Uterus (tissue), 4 donors: ENCODE measurements around the gene ACKR4. TPM values are rescaled to one million over a fixed set of nuclear protein-coding genes. Genes with fewer than 3 reads are reported as not detected.

Experiments
- DNase-seq, 2 donors: peaks; one replicate each; pipeline ENCODE4 v3.0.0-alpha.2; 2019 to 2020
- H3K27ac ChIP-seq, 2 donors: fragments of 200-600 bp; sonication (generic); 1 replicate in 1 of 2; 2 replicates in 1 of 2; pipeline ENCODE4 v1.5.1; 2016 to 2018
- H3K27me3 ChIP-seq, 2 donors: fragments of 200-600 bp; sonication (generic); one replicate each; pipeline ENCODE4 v1.5.1; 2018 to 2019; ENCODE audit warnings: control low read depth in 1 of 2
- H3K36me3 ChIP-seq, 2 donors: fragments of 200-600 bp; sonication (generic); one replicate each; pipeline ENCODE4 v1.5.1; 2019; ENCODE audit warnings: control low read depth in 1 of 2
- H3K4me1 ChIP-seq, 2 donors: fragments of 200-600 bp; sonication (generic); one replicate each; pipeline ENCODE4 v1.5.1; 2018 to 2019; ENCODE audit warnings: control low read depth in 1 of 2
- H3K4me3 ChIP-seq, 2 donors: fragments of 200-600 bp; sonication (generic); 1 replicate in 1 of 2; 2 replicates in 1 of 2; pipeline ENCODE4 v1.5.1; 2018 to 2019; ENCODE audit warnings: mild to moderate bottlenecking in 1 of 2
- H3K9me3 ChIP-seq, 2 donors: fragments of 200-600 bp; sonication (generic); one replicate each; pipeline ENCODE4 v1.5.1; 2019; ENCODE audit warnings: control low read depth in 1 of 2
- CTCF ChIP-seq, 4 experiments: fragments of 200-600 bp in 2 of 4; fragments of 450-650 bp in 2 of 4; sonication (generic) in 2 of 4; IDR thresholded peaks; one replicate each; pipeline ENCODE4 v1.5.1; 2016 to 2019; ENCODE audit warnings: antibody characterized with exemption in 4 of 4, mild to moderate bottlenecking in 2 of 4, moderate library complexity in 1 of 4
- POLR2A ChIP-seq, 2 donors: fragments of 450-650 bp; IDR thresholded peaks; one replicate each; pipeline ENCODE4 v1.6.1; 2016; ENCODE audit warnings: antibody characterized with exemption in 2 of 2, mild to moderate bottlenecking in 1 of 2, moderate library complexity in 1 of 2
- intact Hi-C: fragments of 100-400 bp; cut with DNase I; formaldehyde crosslinking; loops from one replicate; pipeline ENCODE4 v1.15.1; 2023; ENCODE audit warnings: low total_unique reads
- total RNA-seq, 4 donors: library from RNA; depleted of rRNA in 3 of 4; stranded (reverse); fragments of >200 nt in 3 of 4; gene quantifications; one replicate each; pipeline versions ENCODE4 v1.1.0 to v1.2.4, GENCODE V29; 2014 to 2023
- donor health status: DM: yes; HTN: yes; CAD: no.

Gene ACKR4
- total RNA-seq, 4 donors from 2014 or later = 2.0 to 4.7 (median 4.4) TPM

DNA sequence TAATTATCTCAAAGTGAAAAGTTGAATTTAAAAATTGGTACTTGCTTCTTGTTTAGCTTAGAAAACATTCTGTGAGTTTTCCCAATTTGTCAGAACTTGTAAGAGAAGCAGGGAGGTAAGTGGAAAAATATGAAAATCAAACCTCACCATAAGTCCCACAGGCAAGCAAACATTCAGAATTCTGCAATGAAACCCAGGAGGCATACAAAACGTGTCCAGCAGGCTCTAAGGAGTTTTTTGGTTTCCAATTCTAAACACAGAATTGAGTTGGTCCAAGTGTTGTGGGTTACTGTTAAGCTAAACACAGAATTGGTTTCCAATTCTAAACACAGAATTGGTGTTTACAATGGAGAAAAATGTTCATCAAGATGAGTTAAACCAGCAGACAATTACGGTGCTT, 27.1 kb upstream of the ACKR4 start:
- Histone ChIP-seq H3K27ac (peak overlapping the region; percentile 64 to 80), H3K27me3 (no peaks in the 10 kb centered on the region), H3K9me3 (no peaks in the 10 kb centered on the region), H3K4me3 (no peak overlapping the region), H3K36me3 (no peaks in the 10 kb centered on the region), H3K4me1 (no peaks in the 10 kb centered on the region)
- TF ChIP-seq POLR2A (IDR thresholded peaks at IDR 0.05) (no peak), CTCF (IDR thresholded peaks at IDR 0.05) (no peak)
- DNase-seq = no peak
- intact Hi-C loops = no loop called here

- no peaks in the 10 kb centered on the region for H3K27me3 ChIP-seq
- H3K9me3 ChIP-seq = no peaks in the 10 kb centered on the region
- intact Hi-C loops = no loop called here
- no peak overlapping the region for H3K4me3 ChIP-seq
- H3K36me3 ChIP-seq = no peaks in the 10 kb centered on the region
- H3K4me1 ChIP-seq = no peaks in the 10 kb centered on the region
- TF ChIP-seq POLR2A (IDR thresholded peaks at IDR 0.05) = no peak
- TF ChIP-seq CTCF (IDR thresholded peaks at IDR 0.05) = no peak
- peak overlapping the region; percentile 70 to 80 for H3K27ac ChIP-seq
- DNase-seq = no peak
Observed at GRCh38 chr3:132573797-132574211, 23.3 kb upstream of the ACKR4 start.

DNA sequence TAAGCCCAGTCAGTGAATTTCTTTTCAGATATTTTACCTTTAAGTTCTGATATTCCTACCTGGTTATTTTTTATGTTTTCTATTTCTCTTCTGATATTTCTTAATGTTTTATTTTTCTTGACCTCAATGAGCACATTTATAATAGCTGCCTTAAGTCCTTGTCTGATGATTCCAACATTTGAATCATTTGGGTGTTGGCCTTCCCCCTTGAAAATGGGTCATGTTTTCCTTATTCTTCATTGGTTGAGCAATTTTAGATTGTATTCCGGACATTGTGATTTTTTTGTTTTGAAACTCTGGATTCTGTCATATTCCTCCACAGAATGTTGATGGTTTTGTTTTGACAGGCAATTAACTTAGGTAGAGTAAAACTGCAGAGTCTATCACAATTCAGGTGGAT, 9.7 kb upstream of the ACKR4 start:
- no peak for TF ChIP-seq POLR2A (IDR thresholded peaks at IDR 0.05)
- TF ChIP-seq CTCF (IDR thresholded peaks at IDR 0.05) = no peak
- intact Hi-C loops = no loop called here
- Histone ChIP-seq H3K27me3 (no peaks in the 10 kb centered on the region), H3K9me3 (no peaks in the 10 kb centered on the region), H3K4me1 (no peaks in the 10 kb centered on the region), H3K27ac (no peak overlapping the region), H3K36me3 (no peaks in the 10 kb centered on the region), H3K4me3 (no peak overlapping the region)
- DNase-seq = no peak

GRCh38 chr3:132592216-132592615, 4.9 kb upstream of the ACKR4 start:
- H3K4me1 ChIP-seq = peaks cover 0 to 5% of the 10 kb centered on the region in 2 donors
- no peaks in the 10 kb centered on the region for H3K27me3 ChIP-seq
- no peak overlapping the region for H3K4me3 ChIP-seq
- H3K36me3 ChIP-seq = no peaks in the 10 kb centered on the region
- peak overlapping the region in 1 of 2 donors; percentile 72 for H3K27ac ChIP-seq
- intact Hi-C loops = no loop called here
- TF ChIP-seq POLR2A (IDR thresholded peaks at IDR 0.05) = no peak
- TF ChIP-seq CTCF (IDR thresholded peaks at IDR 0.05) = no peak
- H3K9me3 ChIP-seq = no peaks in the 10 kb centered on the region
- DNase-seq = no peak

DNA sequence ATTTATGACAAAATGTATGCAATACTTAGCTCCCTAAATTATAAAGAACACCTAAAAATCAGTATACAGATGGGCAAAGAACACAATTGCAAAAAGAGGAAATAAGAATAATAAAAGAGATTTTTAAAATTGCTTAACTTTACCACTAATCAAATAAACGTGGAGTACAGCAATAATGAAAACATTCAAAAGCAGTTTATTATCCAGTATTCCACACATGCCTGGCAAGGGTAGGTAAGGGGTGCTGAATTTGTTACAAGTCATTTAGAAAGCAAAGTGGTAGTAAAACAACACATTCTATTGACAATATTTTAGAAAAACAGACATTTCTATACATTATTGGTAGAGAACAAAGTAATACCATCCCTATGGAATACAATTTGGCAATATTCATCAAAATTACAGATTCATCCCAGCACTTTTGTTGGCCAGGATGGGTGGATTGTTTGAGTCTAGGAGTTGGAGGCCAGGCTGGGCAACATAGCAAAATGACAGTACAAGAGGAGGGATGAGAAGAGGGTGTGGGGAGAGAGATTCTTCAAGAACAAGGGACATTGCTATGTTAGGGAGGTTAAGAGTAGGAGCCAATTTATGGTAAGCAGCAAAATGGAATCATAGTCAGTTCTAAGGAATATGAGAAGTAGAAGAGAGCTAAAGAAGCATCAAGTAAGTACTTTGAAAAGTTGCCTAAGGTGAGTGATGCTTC, 3.7 kb upstream of the ACKR4 start:
- H3K27me3 ChIP-seq = no peaks in the 10 kb centered on the region
- no peak for TF ChIP-seq POLR2A (IDR thresholded peaks at IDR 0.05)
- TF ChIP-seq CTCF (IDR thresholded peaks at IDR 0.05) = no peak
- no peaks in the 10 kb centered on the region for H3K9me3 ChIP-seq
- intact Hi-C loops = no loop called here
- no peaks in the 10 kb centered on the region for H3K36me3 ChIP-seq
- no peak for DNase-seq
- no peak overlapping the region for H3K4me3 ChIP-seq
- peaks cover 0 to 5% of the 10 kb centered on the region in 2 donors for H3K4me1 ChIP-seq
- H3K27ac ChIP-seq = peak overlapping the region; percentile 57 to 72
